Naive thymus-derived CD8-positive, alpha-beta T cell (primary cell): ENCODE results near the gene SYDE1. TPM values are rescaled to one million over a fixed set of nuclear protein-coding genes. Genes with fewer than 3 reads are reported as not detected.
A peak's percentile ranks its signal among the peaks of the same experiment; 100 is the strongest.

ENCODE experiments used
- ATAC-seq, 2 donors: fragments of 150-1000 bp; cut with Tn5 transposase in 1 of 2; sonication (Bioruptor Pico), chemical (Tn5 transposase) in 1 of 2; 1 replicate in 1 of 2; 2 replicates in 1 of 2; pipeline ENCODE4 v1.10.0; 2021; ENCODE audit warnings: mild to moderate bottlenecking in 2 of 2, moderate library complexity in 2 of 2
- POLR2A ChIA-PET: fragments of 350-600 bp; sonication (Branson Sonifier 250); formaldehyde crosslinking; loops from one replicate; lab custom pipeline; 2021; ENCODE audit warnings: antibody characterized with exemption; lab: Charles Lee
- DNase-seq, 10 donors: peaks; one replicate each; pipeline versions ENCODE4 v3.0.0 to v3.0.0-alpha.2; 2020 to 2022
- H3K27ac Mint-ChIP-seq, 10 donors: one replicate each; pipeline ENCODE4 v1.8.0; 2020 to 2022; ENCODE audit warnings: mild to moderate bottlenecking in 10 of 10, mixed read lengths in 10 of 10, moderate library complexity in 4 of 10, inconsistent platforms in 1 of 10
- H3K27me3 Mint-ChIP-seq, 5 donors: one replicate each; pipeline ENCODE4 v1.8.0; 2021 to 2022; ENCODE audit warnings: mixed read lengths in 5 of 5
- H3K36me3 Mint-ChIP-seq, 3 donors: one replicate each; pipeline ENCODE4 v1.8.0; 2020 to 2022; ENCODE audit warnings: mixed read lengths in 3 of 3, mild to moderate bottlenecking in 2 of 3, inconsistent platforms in 1 of 3
- H3K4me1 Mint-ChIP-seq, 4 donors: one replicate each; pipeline ENCODE4 v1.8.0; 2021 to 2022; ENCODE audit warnings: mixed read lengths in 4 of 4
- H3K4me3 Mint-ChIP-seq, 10 donors: one replicate each; pipeline ENCODE4 v1.8.0; 2020 to 2022; ENCODE audit warnings: mild to moderate bottlenecking in 10 of 10, mixed read lengths in 10 of 10, moderate library complexity in 6 of 10, inconsistent platforms in 1 of 10
- H3K9me3 Mint-ChIP-seq, 9 donors: one replicate each; pipeline ENCODE4 v1.8.0; 2020 to 2022; ENCODE audit warnings: mixed read lengths in 9 of 9, mild to moderate bottlenecking in 3 of 9, inconsistent platforms in 1 of 9, moderate library complexity in 1 of 9
- polyA plus RNA-seq, 3 donors: library from polyadenylated mRNA; unstranded; fragments of 300-500 nt; fragmentation: Illumina TruSeq; gene quantifications; one replicate each; pipeline ENCODE4 v1.2.3, GENCODE V29; 2021
- total RNA-seq, 8 experiments: library from RNA in 2 of 8; stranded (reverse) in 2 of 8; gene quantifications; one replicate each; pipeline ENCODE4 v1.2.3 and lab custom pipeline; 2021 to 2026

SYDE1 gene
- total and polyA plus RNA-seq, 5 experiments from 2014 or later = 0.16 to 0.73 (median 0.26) TPM

DNA sequence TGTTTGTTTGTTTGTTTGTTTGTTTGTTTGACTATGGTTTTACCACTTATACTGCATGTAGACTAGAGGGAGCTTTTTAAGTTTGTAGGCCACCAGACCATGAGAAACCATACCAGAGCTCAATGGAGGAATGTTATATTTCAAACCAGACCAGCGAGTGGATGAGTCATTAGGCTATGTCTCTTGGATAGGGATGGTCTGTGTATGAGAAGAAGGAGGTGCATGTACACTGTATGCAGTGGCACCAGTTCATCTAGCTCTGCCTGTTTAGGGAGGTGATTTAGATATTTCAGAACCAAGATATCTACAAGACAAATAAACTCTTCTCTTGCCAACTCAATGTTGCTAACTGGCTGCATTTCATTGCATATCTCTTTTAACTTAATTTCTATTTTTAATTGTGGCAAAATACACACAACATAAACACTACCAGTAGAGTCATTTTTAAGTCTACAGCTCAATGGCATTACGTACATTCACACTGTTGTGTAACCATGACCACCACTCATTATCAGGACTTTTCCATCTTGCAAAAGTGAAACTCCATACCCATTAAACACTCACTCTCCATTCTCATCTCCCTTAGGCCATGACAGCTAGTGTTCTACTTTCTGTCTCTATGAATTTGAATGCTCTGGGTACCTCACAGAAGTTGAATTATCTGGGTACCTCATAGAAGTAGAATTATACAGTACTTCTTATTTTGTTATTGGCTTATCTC, 29.2 kb downstream of the SYDE1 start:
- POLR2A ChIA-PET = no interaction called here
- no peak for ATAC-seq

DNA sequence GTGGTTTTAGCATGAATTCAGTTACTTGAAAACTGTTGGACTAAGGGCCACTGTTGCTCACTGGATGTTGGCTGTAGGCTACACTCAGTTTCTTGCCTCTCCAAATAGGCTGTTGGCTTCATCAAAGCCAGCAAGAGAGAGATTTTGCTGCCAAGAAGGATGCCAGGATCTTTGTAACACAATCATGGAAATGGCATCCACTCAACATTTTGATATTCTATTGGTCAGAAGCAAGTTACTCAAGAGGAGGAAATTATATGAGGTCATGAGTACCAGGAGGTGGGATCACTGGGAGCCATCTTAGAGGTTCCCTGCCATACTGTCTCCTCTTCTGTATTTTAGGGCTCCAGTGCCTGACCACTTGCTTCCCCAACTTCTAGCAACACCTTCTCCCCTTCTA, 30.6 kb downstream of the SYDE1 start:
- POLR2A ChIA-PET = no interaction called here
- ATAC-seq (no peak), DNase-seq (no peak)
- H3K27me3 Mint-ChIP-seq = peaks cover 0 to 6% (median 0%) of the 10 kb centered on the region in 5 donors
- H3K36me3 Mint-ChIP-seq = peaks cover 0 to 5% (median 0%) of the 10 kb centered on the region in 3 donors
- H3K27ac Mint-ChIP-seq = no peak overlapping the region
- H3K9me3 Mint-ChIP-seq = peaks cover 0 to 14% (median 4%) of the 10 kb centered on the region in 9 donors
- no peak overlapping the region for H3K4me3 Mint-ChIP-seq
- peaks cover 0 to 2% (median 0%) of the 10 kb centered on the region in 4 donors for H3K4me1 Mint-ChIP-seq

More for the DNA sequence above, 29.2 kb downstream of the SYDE1 start:
- DNase-seq = no peak
- Mint-ChIP-seq H3K27ac (no peak overlapping the region), H3K27me3 (peaks cover 0 to 4% (median 0%) of the 10 kb centered on the region in 5 donors), H3K36me3 (peaks cover 0 to 5% (median 0%) of the 10 kb centered on the region in 3 donors), H3K9me3 (peaks cover 0 to 14% (median 4%) of the 10 kb centered on the region in 9 donors), H3K4me3 (no peak overlapping the region), H3K4me1 (peaks cover 0 to 2% (median 1%) of the 10 kb centered on the region in 4 donors)

DNA sequence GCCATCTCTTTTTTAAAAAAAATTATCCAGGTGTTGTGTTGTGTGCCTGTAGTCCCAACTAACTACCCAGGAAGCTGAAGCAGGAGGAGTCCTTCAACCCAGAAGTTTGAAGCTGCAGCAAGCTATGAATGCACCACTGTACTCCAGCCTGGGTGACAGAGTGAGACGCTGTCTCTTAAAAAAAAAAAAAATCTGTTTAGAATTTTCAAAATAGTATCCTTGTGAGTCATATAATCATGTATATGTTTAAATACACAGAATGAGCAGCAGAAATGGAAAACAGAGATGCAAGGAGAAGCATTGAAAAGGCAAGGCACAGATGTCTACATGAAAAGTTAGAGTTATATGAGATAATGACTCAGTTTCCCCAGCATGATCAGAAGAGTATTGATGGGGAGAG, 31.2 kb downstream of the SYDE1 start:
- H3K4me1 Mint-ChIP-seq = peaks cover 0 to 2% (median 0%) of the 10 kb centered on the region in 4 donors
- no peak overlapping the region for H3K4me3 Mint-ChIP-seq
- H3K36me3 Mint-ChIP-seq = peaks cover 0 to 5% (median 0%) of the 10 kb centered on the region in 3 donors
- POLR2A ChIA-PET = no interaction called here
- no peak overlapping the region for H3K27ac Mint-ChIP-seq
- ATAC-seq = no peak
- H3K27me3 Mint-ChIP-seq = peaks cover 0 to 6% (median 0%) of the 10 kb centered on the region in 5 donors
- DNase-seq = no peak
- peaks cover 0 to 14% (median 4%) of the 10 kb centered on the region in 9 donors for H3K9me3 Mint-ChIP-seq

DNA sequence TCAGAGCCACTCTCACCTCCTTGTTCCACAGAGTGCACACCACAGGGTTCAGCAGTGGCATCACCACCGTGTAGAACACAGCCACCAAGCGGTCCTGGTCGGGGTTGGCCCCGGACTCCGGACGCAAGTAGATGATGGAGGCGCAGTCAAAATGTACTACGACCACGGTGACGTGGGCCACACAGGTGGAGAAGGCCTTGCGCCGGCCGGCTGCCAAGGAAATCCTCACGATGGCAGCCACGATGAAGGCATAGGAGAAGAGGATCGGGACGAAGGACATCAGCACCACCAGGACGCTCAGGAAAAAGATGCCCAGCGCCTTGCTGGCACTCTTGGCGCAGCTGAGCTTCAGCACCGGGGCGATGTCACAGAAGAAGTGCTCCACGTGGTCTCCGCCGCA, 33.9 kb downstream of the SYDE1 start:
- DNase-seq (no peak), ATAC-seq (no peak)
- H3K36me3 Mint-ChIP-seq = peaks cover 0 to 5% (median 0%) of the 10 kb centered on the region in 3 donors
- peaks cover 0 to 6% (median 0%) of the 10 kb centered on the region in 5 donors for H3K27me3 Mint-ChIP-seq
- H3K27ac Mint-ChIP-seq = peak overlapping the region in 1 of 10 donors; percentile 51
- peaks cover 0 to 2% (median 0%) of the 10 kb centered on the region in 4 donors for H3K4me1 Mint-ChIP-seq
- no peak overlapping the region for H3K4me3 Mint-ChIP-seq
- H3K9me3 Mint-ChIP-seq = peaks cover 0 to 14% (median 4%) of the 10 kb centered on the region in 9 donors
- POLR2A ChIA-PET = no interaction called here

DNA sequence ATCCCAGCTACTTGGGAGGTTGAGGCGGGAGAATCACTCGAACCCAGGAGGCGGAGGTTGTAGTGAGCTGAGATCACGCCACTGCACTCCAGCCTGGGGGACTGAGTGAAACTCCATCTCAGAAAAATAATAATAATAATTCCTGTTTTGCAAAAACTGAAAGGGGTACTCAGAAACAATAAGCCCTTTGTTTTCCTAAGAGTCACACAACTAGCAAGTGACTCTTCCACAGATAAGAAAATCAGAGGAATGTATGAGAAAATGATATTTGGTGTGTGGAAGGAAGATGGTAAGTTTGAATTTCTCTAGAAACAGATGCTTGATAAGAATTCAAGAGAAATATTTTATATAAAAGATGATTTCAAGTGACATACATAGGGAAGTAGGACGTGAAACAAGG, 35.1 kb downstream of the SYDE1 start:
- H3K4me1 Mint-ChIP-seq = peaks cover under 1 to 7% (median 3%) of the 10 kb centered on the region in 4 donors
- ATAC-seq (no peak), DNase-seq (no peak)
- H3K4me3 Mint-ChIP-seq = no peak overlapping the region
- POLR2A ChIA-PET = no interaction called here
- H3K27ac Mint-ChIP-seq = no peak overlapping the region
- H3K36me3 Mint-ChIP-seq = peaks cover 0 to 5% (median 0%) of the 10 kb centered on the region in 3 donors
- H3K27me3 Mint-ChIP-seq = peaks cover 0 to 6% (median 0%) of the 10 kb centered on the region in 5 donors
- peaks cover 0 to 14% (median 4%) of the 10 kb centered on the region in 9 donors for H3K9me3 Mint-ChIP-seq

DNA sequence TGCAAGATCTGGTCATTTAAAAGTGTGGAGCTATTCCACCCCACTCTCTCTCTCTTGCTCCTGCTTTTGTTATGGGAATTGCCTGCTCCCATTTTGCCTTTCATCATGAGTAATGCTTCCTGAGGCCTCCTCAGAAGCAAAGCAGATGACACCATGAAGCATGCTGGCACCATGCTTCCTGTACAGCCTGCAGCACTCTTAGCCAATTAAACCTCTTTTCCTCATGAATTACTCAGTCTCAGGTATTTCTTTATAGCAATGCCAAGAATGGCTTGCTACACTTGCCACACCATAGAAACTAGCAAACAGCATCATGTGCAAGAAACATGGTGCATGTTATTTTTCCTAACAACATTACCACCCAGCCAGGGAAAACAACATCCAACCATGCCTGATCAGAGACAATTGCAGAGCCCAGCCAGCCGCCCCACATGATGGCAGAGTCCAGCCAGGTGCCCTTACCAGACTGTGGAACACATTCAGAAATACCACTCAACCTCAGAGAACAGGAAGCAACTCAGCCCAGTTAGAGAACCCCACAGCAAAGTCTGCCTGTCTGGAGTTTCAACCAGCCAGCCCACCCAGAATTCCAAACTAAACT, 36.9 kb downstream of the SYDE1 start:
- peaks cover 2 to 12% (median 6%) of the 10 kb centered on the region in 4 donors for H3K4me1 Mint-ChIP-seq
- H3K36me3 Mint-ChIP-seq = no peaks in the 10 kb centered on the region
- POLR2A ChIA-PET = no interaction called here
- peaks cover 0 to 6% (median 0%) of the 10 kb centered on the region in 5 donors for H3K27me3 Mint-ChIP-seq
- H3K4me3 Mint-ChIP-seq = no peak overlapping the region
- ATAC-seq (no peak), DNase-seq (no peak)
- no peak overlapping the region for H3K27ac Mint-ChIP-seq
- H3K9me3 Mint-ChIP-seq = peaks cover 0 to 5% (median 2%) of the 10 kb centered on the region in 9 donors

GRCh38 chr19:15147090-15147489, 39.9 kb downstream of the SYDE1 start:
- POLR2A ChIA-PET = no interaction called here
- H3K4me1 Mint-ChIP-seq = peaks cover 5 to 25% (median 13%) of the 10 kb centered on the region in 4 donors
- no peak for ATAC-seq
- H3K27me3 Mint-ChIP-seq = peaks cover 0 to 6% (median 3%) of the 10 kb centered on the region in 5 donors
- no peak overlapping the region for H3K4me3 Mint-ChIP-seq
- no peaks in the 10 kb centered on the region for H3K36me3 Mint-ChIP-seq
- no peaks in the 10 kb centered on the region for H3K9me3 Mint-ChIP-seq
- no peak for DNase-seq
- H3K27ac Mint-ChIP-seq = peak overlapping the region in 3 of 10 donors; percentile 4 to 91 (median 81)

- POLR2A ChIA-PET = interaction anchor here (1.5 kb wide), 1 partner anchor 25 kb away, joined by 3 read pairs; no protein-coding TSS in a partner anchor
- ATAC-seq (no peak), DNase-seq (no peak)
- Mint-ChIP-seq H3K27ac (peak overlapping the region in 2 of 10 donors; percentile 51 to 82), H3K9me3 (peaks cover 0 to 5% (median 0%) of the 10 kb centered on the region in 9 donors), H3K4me3 (no peak overlapping the region), H3K36me3 (no peaks in the 10 kb centered on the region), H3K4me1 (peaks cover 5 to 25% (median 14%) of the 10 kb centered on the region in 4 donors), H3K27me3 (peaks cover 0 to 9% (median 7%) of the 10 kb centered on the region in 5 donors)
Observed at GRCh38 chr19:15149737-15150136, 42.5 kb downstream of the SYDE1 start.

DNA sequence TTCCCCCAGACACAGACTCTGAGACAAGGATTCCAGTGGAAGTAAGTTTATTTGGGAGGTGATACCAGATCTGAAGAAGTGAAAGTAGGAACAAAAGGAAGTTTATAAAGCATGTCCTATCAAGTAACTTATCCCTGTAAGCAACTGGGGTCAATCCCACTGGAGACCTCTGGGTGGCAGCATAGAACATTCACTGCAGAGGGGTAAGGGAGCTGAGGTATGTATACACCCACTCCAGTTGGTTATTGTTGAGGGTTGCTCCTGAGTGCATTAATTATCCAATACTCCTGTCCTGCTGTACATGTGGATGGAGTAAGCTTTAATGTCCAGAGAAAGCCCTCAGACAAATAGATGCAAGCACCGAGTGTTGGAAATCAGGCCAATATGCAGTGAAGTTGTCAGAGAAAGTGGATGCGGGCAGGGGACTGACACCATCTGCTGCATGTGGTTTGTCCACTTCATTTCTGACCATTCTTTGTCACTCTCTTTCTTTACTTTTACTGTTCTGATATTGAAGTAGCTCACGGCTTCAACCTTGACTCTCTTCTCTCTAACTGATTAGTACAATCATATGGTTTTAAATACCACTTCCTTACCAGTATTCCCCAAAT, 46.9 kb downstream of the SYDE1 start:
- Mint-ChIP-seq H3K36me3 (peaks cover 0 to under 1% (median under 1%) of the 10 kb centered on the region in 3 donors), H3K4me1 (peaks cover 2 to 13% (median 8%) of the 10 kb centered on the region in 4 donors), H3K9me3 (peaks cover 0 to 8% (median 5%) of the 10 kb centered on the region in 9 donors), H3K4me3 (no peak overlapping the region), H3K27me3 (peaks cover 0 to 9% (median 7%) of the 10 kb centered on the region in 5 donors), H3K27ac (no peak overlapping the region)
- ATAC-seq = peak in 1 of 2 donors; percentile 59
- DNase-seq = peak in 5 of 10 donors; percentile 18 to 33 (median 23)
- POLR2A ChIA-PET = interaction anchor here (0.5 to 0.7 kb wide), 2 partner anchors 162 to 298 kb away, joined by 3 read pairs; no protein-coding TSS in a partner anchor

DNA sequence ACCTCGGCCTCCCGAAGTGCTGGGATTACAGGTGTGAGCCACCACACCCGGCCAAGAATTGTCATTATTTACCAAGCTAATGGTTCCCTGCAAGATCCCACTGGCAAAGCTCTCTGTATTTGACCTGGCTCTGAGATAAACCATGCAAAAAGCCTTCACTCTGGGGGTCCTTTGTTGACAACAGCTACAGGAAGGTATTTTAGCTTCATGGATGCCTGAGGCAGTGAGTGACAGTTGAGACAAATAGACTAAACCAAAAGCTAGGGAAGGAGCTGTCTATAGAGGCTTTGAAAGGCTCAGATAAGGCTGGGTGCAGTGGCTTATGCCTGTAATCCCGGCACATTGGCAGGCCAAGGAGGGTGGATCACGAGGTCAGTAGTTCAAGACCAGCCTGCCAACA, 48.1 kb downstream of the SYDE1 start:
- Mint-ChIP-seq H3K4me3 (no peak overlapping the region), H3K27ac (no peak overlapping the region), H3K4me1 (peaks cover 2 to 5% (median 4%) of the 10 kb centered on the region in 4 donors), H3K36me3 (peaks cover 0 to 4% (median 3%) of the 10 kb centered on the region in 3 donors), H3K9me3 (peaks cover 0 to 11% (median 5%) of the 10 kb centered on the region in 9 donors), H3K27me3 (peaks cover 0 to 9% (median 4%) of the 10 kb centered on the region in 5 donors)
- no peak for ATAC-seq
- POLR2A ChIA-PET = no interaction called here
- DNase-seq = no peak

DNA sequence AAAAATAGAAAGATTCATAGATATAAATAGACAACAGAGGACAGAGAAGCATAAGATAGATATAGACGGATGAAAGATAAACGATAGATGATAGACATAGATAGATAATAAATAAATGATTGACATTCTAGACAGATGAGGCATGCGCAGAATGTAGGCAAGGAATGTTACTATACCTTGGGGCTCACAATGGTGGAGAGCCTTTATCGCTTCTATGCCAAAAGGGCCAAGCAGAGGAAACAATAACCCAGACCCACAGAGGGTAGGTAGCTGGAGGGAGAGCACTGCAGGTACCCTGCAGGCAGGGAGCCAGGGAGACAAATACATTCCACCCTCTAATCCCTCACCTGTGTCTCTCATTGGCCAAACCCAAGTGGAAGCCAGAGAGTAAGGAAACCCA, 49.2 kb downstream of the SYDE1 start:
- no peak for ATAC-seq
- no peak overlapping the region for H3K4me3 Mint-ChIP-seq
- H3K27ac Mint-ChIP-seq = no peak overlapping the region
- peaks cover 0 to 11% (median 5%) of the 10 kb centered on the region in 9 donors for H3K9me3 Mint-ChIP-seq
- DNase-seq = no peak
- H3K27me3 Mint-ChIP-seq = peaks cover 0 to 6% (median 2%) of the 10 kb centered on the region in 5 donors
- peaks cover 0 to 4% (median 3%) of the 10 kb centered on the region in 3 donors for H3K36me3 Mint-ChIP-seq
- POLR2A ChIA-PET = no interaction called here
- peaks cover 0 to 4% (median 0%) of the 10 kb centered on the region in 4 donors for H3K4me1 Mint-ChIP-seq

GRCh38 chr19:15159251-15159650, 52.0 kb downstream of the SYDE1 start:
- ATAC-seq (no peak), DNase-seq (no peak)
- Mint-ChIP-seq H3K27me3 (peaks cover 0 to 2% (median 0%) of the 10 kb centered on the region in 5 donors), H3K27ac (no peak overlapping the region), H3K4me1 (peaks cover 0 to 3% (median 0%) of the 10 kb centered on the region in 4 donors), H3K9me3 (peaks cover 0 to 17% (median 6%) of the 10 kb centered on the region in 9 donors), H3K36me3 (peaks cover 0 to 7% (median 4%) of the 10 kb centered on the region in 3 donors), H3K4me3 (no peak overlapping the region)
- POLR2A ChIA-PET = no interaction called here
